A673 (cell line): ENCODE data around the gene SLC7A1.

Experiments used
- CTCF ChIP-seq: fragments of 300-800, 200-600 bp; sonication (generic); conservative IDR thresholded peaks from 2 replicates; pipeline ENCODE4 v1.5.1; 2017; ENCODE audit warnings: low read depth, mild to moderate bottlenecking, antibody characterized with exemption, low read length, moderate library complexity, mixed read lengths
- EZH2 ChIP-seq: fragments of 200-600 bp; sonication (generic); IDR thresholded peaks from 2 replicates; pipeline ENCODE4 v1.6.1; 2017; ENCODE audit warnings: borderline replicate concordance, low read depth, mild to moderate bottlenecking, mixed read lengths, antibody characterized with exemption, low read length; ENCODE audit not compliant: poor library complexity, severe bottlenecking

DNA sequence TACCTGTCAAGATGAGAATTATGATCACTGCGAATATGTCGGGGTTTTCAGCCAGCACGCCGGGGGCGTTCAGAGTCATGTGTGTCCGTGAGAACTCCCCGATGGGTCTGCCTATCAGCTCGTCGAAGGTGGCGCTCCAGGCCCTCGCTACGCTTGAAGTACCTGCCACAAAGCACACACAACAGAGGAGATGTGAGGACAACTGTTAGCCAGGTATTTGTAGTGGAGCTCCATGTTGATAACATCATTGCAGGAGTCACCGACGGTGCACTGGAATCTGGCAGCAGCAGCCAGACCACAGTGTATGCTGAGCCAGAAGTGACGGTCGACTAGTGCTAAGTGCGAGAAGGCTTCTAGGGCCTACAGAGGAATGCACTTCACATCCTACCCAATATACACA, 62.7 kb downstream of the SLC7A1 start:
- TF ChIP-seq EZH2 (no peak), CTCF (no peak)
